ENCODE measurements around the gene IFT27. TPM values are rescaled to one million over a fixed set of nuclear protein-coding genes. Genes with fewer than 3 reads are reported as not detected.

The IFT27 gene
- total RNA-seq, 1 donor from 2014 or later, result 2.7 TPM

DNA sequence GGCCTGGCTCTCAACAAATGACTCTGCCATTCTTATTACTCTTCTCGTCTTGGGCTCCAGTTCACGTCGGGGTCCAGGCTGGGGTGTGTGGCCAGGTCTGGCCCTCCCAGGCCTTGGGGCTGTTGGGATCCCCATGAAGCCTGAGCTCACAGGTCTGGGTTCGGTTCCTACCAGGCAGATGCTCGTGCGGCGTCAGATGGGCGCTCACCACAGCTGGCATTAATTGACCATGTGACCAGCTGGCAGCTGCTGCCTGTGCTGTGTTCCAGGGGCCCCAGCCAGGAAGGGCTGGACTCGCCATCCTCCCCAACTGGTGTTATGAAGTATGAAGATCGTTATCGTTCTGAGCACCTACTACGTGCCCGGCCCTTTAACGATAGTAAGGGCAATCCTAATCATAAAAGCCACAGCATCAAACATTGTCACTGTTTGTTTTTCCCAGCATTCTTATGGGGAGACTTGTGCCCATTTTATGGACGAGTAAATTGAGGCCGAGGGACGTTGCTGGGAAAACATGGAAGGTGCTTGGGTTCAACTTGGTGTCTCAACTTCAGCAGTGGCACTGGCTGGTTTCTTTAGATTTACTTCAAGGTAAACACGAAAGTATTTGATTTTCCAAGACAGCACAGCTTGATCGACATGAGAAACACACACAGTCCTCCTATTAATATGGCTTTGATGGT, 45.6 kb downstream of the IFT27 start:
- H3K4me3 ChIP-seq, result no peak overlapping the region
- no peak for TF ChIP-seq CTCF (IDR thresholded peaks at IDR 0.05)
- H3K9me3 ChIP-seq, result no peaks in the 10 kb centered on the region
- intact Hi-C loops (cut with DNase I), result no loop called here
- no peaks in the 10 kb centered on the region for H3K36me3 ChIP-seq
- H3K4me1 ChIP-seq, result no peaks in the 10 kb centered on the region
- DNase-seq (ENCODE audit: low spot score in 2 of 2), result peak in 1 of 2 donors; percentile 56
- no peak overlapping the region for H3K27ac ChIP-seq
- no peaks in the 10 kb centered on the region for H3K27me3 ChIP-seq

- TF ChIP-seq CTCF (IDR thresholded peaks at IDR 0.05), result no peak
- H3K4me1 ChIP-seq, result no peaks in the 10 kb centered on the region
- no peak overlapping the region for H3K27ac ChIP-seq
- H3K9me3 ChIP-seq, result no peaks in the 10 kb centered on the region
- intact Hi-C loops (cut with DNase I), result no loop called here
- DNase-seq (ENCODE audit: low spot score in 2 of 2), result peak in 1 of 2 donors; percentile 45
- H3K36me3 ChIP-seq, result no peaks in the 10 kb centered on the region
- H3K4me3 ChIP-seq, result no peak overlapping the region
- H3K27me3 ChIP-seq, result no peaks in the 10 kb centered on the region
Observed at GRCh38 chr22:36729321-36729720, 46.6 kb downstream of the IFT27 start.

DNA sequence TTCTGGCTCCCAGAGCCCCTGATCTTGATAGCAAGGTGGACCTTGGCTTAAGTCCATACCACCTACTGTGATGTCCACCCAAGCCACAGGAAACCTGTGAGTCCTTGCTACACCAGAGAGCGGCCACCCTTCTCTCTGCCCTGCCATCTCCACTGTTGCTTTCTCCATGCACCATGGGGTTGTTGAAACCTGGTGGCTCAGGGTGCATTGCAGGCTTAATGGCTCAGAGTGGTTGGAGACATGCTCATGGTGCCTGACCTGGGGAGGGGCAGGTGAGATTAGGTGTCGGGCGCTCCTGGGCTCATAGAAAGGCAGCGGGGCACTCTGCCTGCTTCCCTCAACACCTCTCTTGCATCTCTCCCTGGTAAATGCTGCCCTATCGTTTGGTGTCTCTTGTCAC, 47.4 kb downstream of the IFT27 start:
- Histone ChIP-seq H3K27me3 (no peaks in the 10 kb centered on the region), H3K4me1 (no peaks in the 10 kb centered on the region), H3K9me3 (no peaks in the 10 kb centered on the region), H3K36me3 (no peaks in the 10 kb centered on the region), H3K27ac (no peak overlapping the region), H3K4me3 (no peak overlapping the region)
- TF ChIP-seq CTCF (IDR thresholded peaks at IDR 0.05), result no peak
- intact Hi-C loops (cut with DNase I), result no loop called here
- peak in 1 of 2 donors; percentile 34 for DNase-seq (ENCODE audit: low spot score in 2 of 2)

- no peaks in the 10 kb centered on the region for H3K27me3 ChIP-seq
- DNase-seq (ENCODE audit: low spot score in 2 of 2), result peak in 1 of 2 donors; percentile 37
- H3K4me1 ChIP-seq, result no peaks in the 10 kb centered on the region
- H3K9me3 ChIP-seq, result no peaks in the 10 kb centered on the region
- no peak overlapping the region for H3K27ac ChIP-seq
- intact Hi-C loops (cut with DNase I), result no loop called here
- no peaks in the 10 kb centered on the region for H3K36me3 ChIP-seq
- no peak overlapping the region for H3K4me3 ChIP-seq
- TF ChIP-seq CTCF (IDR thresholded peaks at IDR 0.05), result no peak
Observed at GRCh38 chr22:36727927-36728488, 47.9 kb downstream of the IFT27 start.

- peak in 1 of 2 donors; percentile 19 for DNase-seq (ENCODE audit: low spot score in 2 of 2)
- no peaks in the 10 kb centered on the region for H3K9me3 ChIP-seq
- no peak overlapping the region for H3K27ac ChIP-seq
- intact Hi-C loops (cut with DNase I), result no loop called here
- no peaks in the 10 kb centered on the region for H3K27me3 ChIP-seq
- no peaks in the 10 kb centered on the region for H3K36me3 ChIP-seq
- no peaks in the 10 kb centered on the region for H3K4me1 ChIP-seq
- no peak for TF ChIP-seq CTCF (IDR thresholded peaks at IDR 0.05)
- H3K4me3 ChIP-seq, result no peak overlapping the region
Observed at GRCh38 chr22:36727110-36727509, 48.8 kb downstream of the IFT27 start.

Measured in ascending aorta (tissue), 2 donors.